PC-3 (cell line): ENCODE results near the gene ANKRD53.

Source experiments
- CTCF ChIP-seq: fragments of 300-600 bp; sonication (generic); conservative IDR thresholded peaks from 2 replicates; pipeline ENCODE4 v1.5.1; 2017; ENCODE audit warnings: antibody characterized with exemption, low read depth, mild to moderate bottlenecking, low read length
- EZH2 ChIP-seq: fragments of 300-600 bp; sonication (generic); IDR thresholded peaks from one replicate; pipeline ENCODE4 v1.6.1; 2017; ENCODE audit warnings: antibody characterized with exemption, mild to moderate bottlenecking, low read length; ENCODE audit not compliant: unreplicated experiment
- EZH2phosphoT487 ChIP-seq: fragments of 300-600 bp; sonication (generic); IDR thresholded peaks from 2 replicates; pipeline ENCODE4 v1.6.1; 2018; ENCODE audit warnings: mild to moderate bottlenecking, antibody characterized with exemption, low read length, borderline replicate concordance

- TF ChIP-seq CTCF (no peak), EZH2phosphoT487 (no peak), EZH2 (no peak)
Measured at GRCh38 chr2:71004857-71005256, 26.4 kb downstream of the ANKRD53 start.
